ENCODE data around the gene TNFSF8.

TNFSF8 gene

DNA sequence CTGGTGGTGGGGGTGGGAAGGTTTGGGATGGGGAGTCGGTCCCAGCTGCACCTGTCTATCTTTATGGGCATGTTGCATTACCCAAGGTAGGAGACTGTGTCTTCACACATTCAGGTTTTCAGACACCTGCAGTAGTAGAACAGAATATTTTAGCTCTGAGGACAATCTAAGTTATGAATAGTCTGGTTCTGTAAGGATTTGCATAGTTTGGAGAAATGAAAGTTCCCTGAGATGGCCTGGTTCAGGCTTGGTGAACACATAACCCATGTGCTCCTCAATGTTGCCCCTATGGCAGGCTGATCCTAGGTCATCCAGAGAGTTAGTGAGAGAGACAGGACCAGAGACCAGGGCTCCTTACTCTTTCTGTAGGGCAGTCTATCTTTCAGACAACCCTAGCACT lies 20.7 kb downstream of the TNFSF8 start:
- Histone ChIP-seq H3K4me1 (ENCODE audit: control insufficient read depth, insufficient read depth, low read length) (peaks cover 9% of the 10 kb centered on the region), H3K36me3 (ENCODE audit: control insufficient read depth in 2 of 2, insufficient read depth in 1 of 2, low read length in 2 of 2) (no peaks in the 10 kb centered on the region), H3K4me3 (ENCODE audit: low read depth, low read length) (no peak overlapping the region), H3K27ac (ENCODE audit: extremely low read depth, low read depth, low read length) (no peak overlapping the region), H3K9me3 (ENCODE audit: control insufficient read depth, insufficient read depth, low read depth, low read length) (no peaks in the 10 kb centered on the region)
- POLR2A ChIA-PET = interaction anchor here (1.1 to 1.3 kb wide), 2 partner anchors 173 to 229 kb away, joined by 3 to 4 read pairs; no protein-coding TSS in a partner anchor
- TF ChIP-seq ZNF843 (tag by site-specific recombination; IDR thresholded peaks at IDR 0.05) = no peak
- no peak for TF ChIP-seq ZNF23 (tag by site-specific recombination; IDR thresholded peaks at IDR 0.05; ENCODE audit: borderline replicate concordance)
- TF ChIP-seq, protein P1, sequence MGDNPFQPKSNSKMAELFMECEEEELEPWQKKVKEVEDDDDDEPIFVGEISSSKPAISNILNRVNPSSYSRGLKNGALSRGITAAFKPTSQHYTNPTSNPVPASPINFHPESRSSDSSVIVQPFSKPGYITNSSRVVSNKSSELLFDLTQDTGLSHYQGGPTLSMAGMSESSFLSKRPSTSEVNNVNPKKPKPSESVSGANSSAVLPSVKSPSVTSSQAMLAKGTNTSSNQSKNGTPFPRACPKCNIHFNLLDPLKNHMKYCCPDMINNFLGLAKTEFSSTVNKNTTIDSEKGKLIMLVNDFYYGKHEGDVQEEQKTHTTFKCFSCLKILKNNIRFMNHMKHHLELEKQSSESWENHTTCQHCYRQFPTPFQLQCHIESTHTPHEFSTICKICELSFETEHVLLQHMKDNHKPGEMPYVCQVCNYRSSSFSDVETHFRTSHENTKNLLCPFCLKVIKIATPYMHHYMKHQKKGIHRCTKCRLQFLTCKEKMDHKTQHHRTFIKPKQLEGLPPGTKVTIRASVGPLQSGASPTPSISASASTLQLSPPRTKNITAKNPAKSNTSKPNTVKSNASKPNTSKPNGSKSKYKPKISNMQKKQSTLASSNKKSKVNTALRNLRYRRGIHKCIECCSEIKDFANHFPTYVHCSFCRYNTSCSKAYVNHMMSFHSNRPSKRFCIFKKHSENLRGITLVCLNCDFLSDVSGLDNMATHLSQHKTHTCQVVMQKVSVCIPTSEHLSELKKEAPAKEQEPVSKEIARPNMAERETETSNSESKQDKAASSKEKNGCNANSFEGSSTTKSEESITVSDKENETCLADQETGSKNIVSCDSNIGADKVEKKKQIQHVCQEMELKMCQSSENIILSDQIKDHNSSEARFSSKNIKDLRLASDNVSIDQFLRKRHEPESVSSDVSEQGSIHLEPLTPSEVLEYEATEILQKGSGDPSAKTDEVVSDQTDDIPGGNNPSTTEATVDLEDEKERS (tag by site-specific recombination; IDR thresholded peaks at IDR 0.05) = no peak
- TF ChIP-seq ZNF544 (tag by site-specific recombination; IDR thresholded peaks at IDR 0.05) = no peak
- no peak for TF ChIP-seq ZNF747 (tag by site-specific recombination; IDR thresholded peaks at IDR 0.05)
- TF ChIP-seq ZSCAN16 (tag by site-specific recombination; IDR thresholded peaks at IDR 0.05) = no peak
- no peak for TF ChIP-seq ZNF776 (tag by site-specific recombination; IDR thresholded peaks at IDR 0.05; ENCODE audit: borderline replicate concordance)
- CTCF ChIA-PET = interaction anchor here (0.5 to 10.6 kb wide), 19 partner anchors 11 to 707 kb away, joined by 3 to 311 read pairs (median 8); partner anchors contain the start of gene TEX48

DNA sequence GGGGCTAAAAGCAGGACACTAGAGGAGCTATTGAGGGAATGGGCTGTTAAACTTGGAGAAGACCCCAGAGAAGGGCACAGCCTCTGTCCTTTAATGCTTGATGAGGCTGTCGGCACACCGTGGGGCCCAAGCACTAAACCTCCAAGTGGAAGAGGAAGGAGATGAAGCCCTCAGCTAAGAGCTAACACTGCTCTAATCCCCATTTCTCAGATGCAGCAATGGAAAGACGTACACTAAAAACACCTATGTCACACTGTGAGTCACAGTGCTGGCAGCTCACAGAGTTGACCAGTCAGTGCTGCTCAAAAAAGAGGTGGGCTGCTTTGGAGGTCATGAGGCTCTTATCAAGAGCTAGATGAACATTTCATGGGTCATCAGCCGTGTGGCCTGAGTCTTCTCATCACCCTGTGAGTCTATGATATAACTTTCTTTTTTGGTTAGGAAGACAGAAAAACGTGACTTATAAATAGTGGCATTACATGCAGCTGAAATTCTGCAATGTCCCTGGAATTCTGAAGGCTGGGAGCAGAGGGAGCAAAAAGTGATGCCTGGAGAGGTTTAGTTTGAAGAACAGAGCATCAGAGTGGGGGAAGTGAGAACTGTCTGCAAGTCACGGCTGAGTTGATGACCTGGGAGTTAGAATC lies 21.5 kb downstream of the TNFSF8 start:
- H3K27ac ChIP-seq (ENCODE audit: extremely low read depth, low read depth, low read length) = peak overlapping the region; percentile 57

DNA sequence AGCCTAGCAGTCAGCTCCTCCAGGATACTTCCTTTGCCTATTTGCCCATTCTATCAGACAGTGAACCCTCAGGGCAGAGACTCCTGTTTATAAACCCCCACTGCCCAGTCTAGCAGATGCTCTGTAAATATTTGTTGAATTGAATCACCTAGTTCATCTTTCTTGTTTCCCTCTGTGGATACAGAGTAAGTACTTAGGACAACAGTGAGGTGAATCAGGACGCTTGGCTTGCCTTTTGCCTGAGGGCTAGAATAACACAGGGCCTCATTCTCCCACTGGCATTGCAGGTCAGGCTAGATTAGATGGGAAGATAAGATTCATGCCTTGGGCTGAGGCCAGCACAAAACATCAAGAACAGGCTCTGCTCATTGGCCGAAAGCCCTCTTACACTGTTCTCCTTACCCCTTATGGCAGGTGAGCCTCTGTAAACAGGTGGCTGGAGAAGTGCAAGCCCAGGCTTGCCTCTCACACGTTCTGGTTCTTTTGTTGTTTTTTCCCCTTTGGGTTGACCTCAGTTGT lies 22.2 kb downstream of the TNFSF8 start:
- ChIA-PET POLR2A (interaction anchor here (0.6 to 1.3 kb wide), 3 partner anchors 172 to 233 kb away, joined by 3 to 5 read pairs (median 4); no protein-coding TSS in a partner anchor), CTCF (interaction anchor here (0.6 to 10.6 kb wide), 31 partner anchors 8 to 828 kb away, joined by 3 to 311 read pairs (median 7); partner anchors contain the start of genes AKNA and TEX48)
- Histone ChIP-seq H3K27ac (ENCODE audit: extremely low read depth, low read depth, low read length) (peak overlapping the region; percentile 57), H3K36me3 (ENCODE audit: control insufficient read depth in 2 of 2, insufficient read depth in 1 of 2, low read length in 2 of 2) (no peaks in the 10 kb centered on the region), H3K4me3 (ENCODE audit: low read depth, low read length) (no peak overlapping the region), H3K9me3 (ENCODE audit: control insufficient read depth, insufficient read depth, low read depth, low read length) (no peaks in the 10 kb centered on the region), H3K4me1 (ENCODE audit: control insufficient read depth, insufficient read depth, low read length) (peaks cover 9% of the 10 kb centered on the region)
- TF ChIP-seq ZXDB (tag by site-specific recombination; IDR thresholded peaks at IDR 0.05) (no peak), YY2 (tag by site-specific recombination; IDR thresholded peaks at IDR 0.05) (no peak), ZNF664 (tag by site-specific recombination; IDR thresholded peaks at IDR 0.05) (no peak), ZNF433 (tag by site-specific recombination; IDR thresholded peaks at IDR 0.05; ENCODE audit: low read depth) (no peak), ZNF394 (tag by site-specific recombination; IDR thresholded peaks at IDR 0.05; ENCODE audit: borderline replicate concordance) (peak; percentile 77), SP3 (tag by site-specific recombination; IDR thresholded peaks at IDR 0.05) (no peak), ZNF830 (tag by site-specific recombination; IDR thresholded peaks at IDR 0.05; ENCODE audit: low read depth) (no peak), ZNF2 (tag by site-specific recombination; IDR thresholded peaks at IDR 0.05) (no peak), ZNF624 (tag by site-specific recombination; IDR thresholded peaks at IDR 0.05) (no peak), ZNF473 (tag by site-specific recombination; IDR thresholded peaks at IDR 0.05) (no peak)
- TF ChIP-seq, protein P1 (tag by site-specific recombination; IDR thresholded peaks at IDR 0.05) = no peak
- TF ChIP-seq, protein P2, sequence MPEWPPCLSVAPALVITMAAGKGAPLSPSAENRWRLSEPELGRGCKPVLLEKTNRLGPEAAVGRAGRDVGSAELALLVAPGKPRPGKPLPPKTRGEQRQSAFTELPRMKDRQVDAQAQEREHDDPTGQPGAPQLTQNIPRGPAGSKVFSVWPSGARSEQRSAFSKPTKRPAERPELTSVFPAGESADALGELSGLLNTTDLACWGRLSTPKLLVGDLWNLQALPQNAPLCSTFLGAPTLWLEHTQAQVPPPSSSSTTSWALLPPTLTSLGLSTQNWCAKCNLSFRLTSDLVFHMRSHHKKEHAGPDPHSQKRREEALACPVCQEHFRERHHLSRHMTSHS (tag by site-specific recombination; IDR thresholded peaks at IDR 0.05) = no peak
- TF ChIP-seq, protein P3, sequence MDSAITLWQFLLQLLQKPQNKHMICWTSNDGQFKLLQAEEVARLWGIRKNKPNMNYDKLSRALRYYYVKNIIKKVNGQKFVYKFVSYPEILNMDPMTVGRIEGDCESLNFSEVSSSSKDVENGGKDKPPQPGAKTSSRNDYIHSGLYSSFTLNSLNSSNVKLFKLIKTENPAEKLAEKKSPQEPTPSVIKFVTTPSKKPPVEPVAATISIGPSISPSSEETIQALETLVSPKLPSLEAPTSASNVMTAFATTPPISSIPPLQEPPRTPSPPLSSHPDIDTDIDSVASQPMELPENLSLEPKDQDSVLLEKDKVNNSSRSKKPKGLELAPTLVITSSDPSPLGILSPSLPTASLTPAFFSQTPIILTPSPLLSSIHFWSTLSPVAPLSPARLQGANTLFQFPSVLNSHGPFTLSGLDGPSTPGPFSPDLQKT (IDR thresholded peaks at IDR 0.05; ENCODE audit: borderline replicate concordance, low read depth, low read length) = no peak

More for the DNA sequence above, 21.5 kb downstream of the TNFSF8 start:
- ChIA-PET CTCF (interaction anchor here (0.6 to 10.6 kb wide), 24 partner anchors 9 to 829 kb away, joined by 3 to 311 read pairs (median 5); partner anchors contain the start of genes AKNA and TEX48), POLR2A (interaction anchor here (1.0 to 1.3 kb wide), 3 partner anchors 172 to 232 kb away, joined by 3 to 4 read pairs (median 4); no protein-coding TSS in a partner anchor)
- H3K4me3 ChIP-seq (ENCODE audit: low read depth, low read length) = no peak overlapping the region
- peaks cover 9% of the 10 kb centered on the region for H3K4me1 ChIP-seq (ENCODE audit: control insufficient read depth, insufficient read depth, low read length)
- TF ChIP-seq ZNF23 (tag by site-specific recombination; IDR thresholded peaks at IDR 0.05; ENCODE audit: borderline replicate concordance) (no peak), ZNF169 (tag by site-specific recombination; IDR thresholded peaks at IDR 0.05) (no peak), ZNF48 (tag by site-specific recombination; IDR thresholded peaks at IDR 0.05) (no peak), ZNF433 (tag by site-specific recombination; IDR thresholded peaks at IDR 0.05; ENCODE audit: low read depth) (no peak)
- no peaks in the 10 kb centered on the region for H3K36me3 ChIP-seq (ENCODE audit: control insufficient read depth in 2 of 2, insufficient read depth in 1 of 2, low read length in 2 of 2)
- H3K9me3 ChIP-seq (ENCODE audit: control insufficient read depth, insufficient read depth, low read depth, low read length) = no peaks in the 10 kb centered on the region
